SK-N-SH (cell line): ENCODE data around the gene KRT9. TPM values are rescaled to one million over a fixed set of nuclear protein-coding genes. Genes with fewer than 3 reads are reported as not detected.

ENCODE experiments used
- CTCF ChIA-PET: fragments of 300-600, 350-600 bp; formaldehyde crosslinking; extraction: SDS; loops from one replicate; lab custom pipeline; 2021; lab: Yijun Ruan, JAX
- POLR2A ChIA-PET: fragments of 350-600 bp; sonication (Branson Sonifier 250); formaldehyde crosslinking; extraction: SDS; loops from one replicate; lab custom pipeline; 2020; ENCODE audit warnings: antibody characterized with exemption, inconsistent platforms; lab: Yijun Ruan, JAX
- DNase-seq: peaks from one replicate; pipeline ENCODE4 v3.0.0; 2012
- H2AFZ ChIP-seq: fragments of 200-600 bp; sonication (generic); 2 replicates; pipeline ENCODE4 v1.8.1; 2016; ENCODE audit warnings: antibody characterized with exemption, mild to moderate bottlenecking, low read depth
- H3F3A ChIP-seq: fragments of 200-600 bp; sonication (generic); replicated peaks from 2 replicates; pipeline ENCODE3; 2016; ENCODE audit warnings: antibody characterized with exemption, mild to moderate bottlenecking; ENCODE audit not compliant: insufficient read depth
- H3K27ac ChIP-seq, 2 experiments: fragments of 200-500 bp in 1 of 2; fragments of 200-600 bp in 1 of 2; sonication (Bioruptor generic) in 1 of 2; sonication (generic), shearing (Covaris generic) in 1 of 2; 2 replicates each; pipeline versions ENCODE4 v1.5.1 to v1.6.1; 2014 to 2016; ENCODE audit warnings: low read depth in 2 of 2, inconsistent platforms in 1 of 2, low read length in 1 of 2, mild to moderate bottlenecking in 1 of 2, mixed read lengths in 1 of 2
- H3K27me3 ChIP-seq: fragments of 200-600 bp; sonication (generic), shearing (Covaris generic); 2 replicates; pipeline ENCODE4 v1.6.1; 2016; ENCODE audit warnings: mixed run types; ENCODE audit not compliant: insufficient read depth
- H3K36me3 ChIP-seq, 2 experiments: fragments of 200-500 bp in 1 of 2; fragments of 200-600 bp in 1 of 2; sonication (Bioruptor generic) in 1 of 2; sonication (generic) in 1 of 2; replicated peaks in 1 of 2; 2 replicates each; pipeline versions ENCODE3 to v1.5.1; 2014 to 2016; ENCODE audit warnings: low read length in 1 of 2, mild to moderate bottlenecking in 1 of 2; ENCODE audit not compliant: insufficient read depth in 2 of 2, control insufficient read depth in 1 of 2
- H3K4me1 ChIP-seq, 2 experiments: fragments of 200-500 bp in 1 of 2; fragments of 200-600 bp in 1 of 2; sonication (Bioruptor generic) in 1 of 2; sonication (generic), shearing (Covaris generic) in 1 of 2; 2 replicates each; pipeline versions ENCODE4 v1.5.1 to v1.6.1; 2014 to 2016; ENCODE audit warnings: low read depth in 1 of 2, low read length in 1 of 2, mixed run types in 1 of 2; ENCODE audit not compliant: insufficient read depth in 2 of 2, control insufficient read depth in 1 of 2
- H3K4me2 ChIP-seq: fragments of 200-600 bp; sonication (generic), shearing (Covaris generic); 2 replicates; pipeline ENCODE4 v1.6.1; 2017; ENCODE audit warnings: mixed run types
- H3K4me3 ChIP-seq, 2 experiments: fragments of 200-500 bp in 1 of 2; fragments of 200-600 bp in 1 of 2; sonication (Bioruptor generic) in 1 of 2; sonication (generic), shearing (Covaris generic) in 1 of 2; 2 replicates each; pipeline versions ENCODE4 v1.5.1 to v1.8.1; 2014 to 2016; ENCODE audit warnings: low read depth in 2 of 2, inconsistent platforms in 1 of 2, low read length in 1 of 2, mild to moderate bottlenecking in 1 of 2, mixed read lengths in 1 of 2, moderate library complexity in 1 of 2
- H3K79me2 ChIP-seq: fragments of 200-600 bp; sonication (generic); 2 replicates; pipeline ENCODE4 v1.8.1; 2017; ENCODE audit warnings: mild to moderate bottlenecking; ENCODE audit not compliant: insufficient read depth
- H3K9ac ChIP-seq: fragments of 200-600 bp; sonication (generic); 2 replicates; pipeline ENCODE4 v1.6.1; 2017; ENCODE audit warnings: mixed run types
- H3K9me2 ChIP-seq: fragments of 200-600 bp; sonication (generic); 2 replicates; pipeline ENCODE4 v1.6.1; 2017; ENCODE audit warnings: mixed run types
- H3K9me3 ChIP-seq: fragments of 200-600 bp; sonication (generic); 2 replicates; pipeline ENCODE4 v1.6.1; 2017; ENCODE audit warnings: mixed run types, mild to moderate bottlenecking, moderate library complexity
- H4K20me1 ChIP-seq: fragments of 200-600 bp; sonication (generic); 2 replicates; pipeline ENCODE4 v1.6.1; 2017; ENCODE audit warnings: mild to moderate bottlenecking, mixed run types; ENCODE audit not compliant: insufficient read depth
- MEF2A ChIP-seq: IDR thresholded peaks from 2 replicates; pipeline ENCODE4 v1.4.0; 2012; ENCODE audit warnings: low read depth, borderline replicate concordance
- RAD21 ChIP-seq: IDR thresholded peaks from 2 replicates; pipeline ENCODE4 v1.6.1; 2012; ENCODE audit warnings: mild to moderate bottlenecking, low read length
- WGBS: methylation state at CpG from one replicate; pipeline ENCODE4 v1.1.6; 2017; ENCODE audit warnings: low lambda C conversion rate; 5-methylcytosine and 5-hydroxymethylcytosine counted together
- polyA plus RNA-seq, 3 experiments: library from polyadenylated mRNA; depleted of rRNA; stranded (reverse); fragments of >200 nt; gene quantifications; 2 replicates each; pipeline ENCODE4 v1.2.3, GENCODE V29; 2012

The KRT9 gene
- polyA plus RNA-seq, 1 of the 3 experiments (the other 2 are of a cell fraction) = not detected

DNA sequence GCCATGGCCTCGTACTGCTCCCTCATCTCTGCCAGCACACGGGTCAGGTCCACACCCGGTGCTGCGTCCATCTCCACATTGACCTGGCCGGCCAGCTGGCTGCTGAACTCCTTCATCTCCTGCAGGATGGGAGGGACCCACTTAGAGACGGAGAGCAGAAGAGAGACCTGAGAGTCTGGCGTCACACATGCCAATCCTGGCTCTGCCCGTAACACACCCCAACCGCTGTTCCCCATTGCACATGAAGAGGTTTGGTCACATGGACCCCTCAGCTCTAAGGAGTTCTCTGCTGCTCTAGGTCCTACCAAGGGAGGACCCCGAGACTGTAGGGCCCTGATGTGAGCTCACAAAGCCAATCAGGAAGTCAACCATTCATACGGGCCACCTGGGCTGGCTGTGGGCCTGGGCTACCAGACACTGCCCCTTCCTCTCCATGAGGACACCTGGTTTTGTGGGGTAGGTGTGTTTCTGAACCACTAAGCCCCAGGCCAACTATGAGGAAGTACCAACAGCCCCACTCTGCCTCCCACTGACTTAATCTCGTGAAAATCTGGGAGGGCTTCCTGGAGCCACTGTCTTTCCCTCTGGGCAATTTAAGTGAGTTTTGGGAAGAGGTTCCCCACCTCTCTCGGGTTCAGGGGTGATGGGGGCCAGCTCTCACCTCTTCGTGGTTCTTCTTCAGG is 55.6 kb downstream of the KRT9 start:
- Histone ChIP-seq H3K27ac (no peak overlapping the region), H3K9me2 (no peaks in the 10 kb centered on the region), H3F3A (peaks cover 2% of the 10 kb centered on the region), H3K36me3 (no peaks in the 10 kb centered on the region), H3K9me3 (no peaks in the 10 kb centered on the region), H3K4me1 (peaks cover 11 to 27% of the 10 kb centered on the region in 2 experiments), H4K20me1 (no peaks in the 10 kb centered on the region), H2AFZ (no peak overlapping the region), H3K79me2 (no peaks in the 10 kb centered on the region), H3K27me3 (no peaks in the 10 kb centered on the region), H3K9ac (no peak overlapping the region), H3K4me3 (no peak overlapping the region), H3K4me2 (no peak overlapping the region)
- DNase-seq = no peak
- ChIA-PET CTCF (interaction anchor here (1.1 to 1.8 kb wide), 4 partner anchors 12 to 132 kb away, joined by 3 to 16 read pairs (median 3); no protein-coding TSS in a partner anchor), POLR2A (no interaction called here)
- 91% methylated on average over 13 of the region's 14 CpGs for WGBS
- TF ChIP-seq RAD21 = no peak
- TF ChIP-seq MEF2A = no peak

Other genes starting within 250 kb of the KRT9 start
- not detected in 2 replicates for gene KRT33A, start 221.2 kb downstream of the KRT9 start, polyA plus RNA-seq (2012; rRNA removed)
- gene KRT33B, start 202.2 kb downstream of the KRT9 start, polyA plus RNA-seq (2012; rRNA removed) = 0.08 TPM in 1 of 2 replicates, not detected in the other
- 0.05 and 0.08 TPM in 2 replicates for gene KRT34, start 189.8 kb downstream of the KRT9 start, polyA plus RNA-seq (2012; rRNA removed)
- 0.03 TPM in 1 of 2 replicates, not detected in the other for gene KRT31, start 174.5 kb downstream of the KRT9 start, polyA plus RNA-seq (2012; rRNA removed)
- gene KRT37, start 147.5 kb downstream of the KRT9 start, polyA plus RNA-seq (2012; rRNA removed) = not detected in 2 replicates
- gene KRT38, start 131.1 kb downstream of the KRT9 start, polyA plus RNA-seq (2012; rRNA removed) = not detected in 2 replicates
- gene KRT32, start 104.7 kb downstream of the KRT9 start, polyA plus RNA-seq (2012; rRNA removed) = not detected in 2 replicates
- not detected in 2 replicates for gene KRT35, start 90.9 kb downstream of the KRT9 start, polyA plus RNA-seq (2012; rRNA removed)
- not detected in 2 replicates for gene KRT36, start 82.1 kb downstream of the KRT9 start, polyA plus RNA-seq (2012; rRNA removed)
- 0.39 and 0.67 TPM in 2 replicates for gene KRT13, start 66.4 kb downstream of the KRT9 start, polyA plus RNA-seq (2012; rRNA removed)
- gene KRT15, start 53.2 kb downstream of the KRT9 start, polyA plus RNA-seq (2012; rRNA removed) = 16.9 and 17.0 TPM in 2 replicates
- gene KRT19, start 43.8 kb downstream of the KRT9 start, polyA plus RNA-seq (2012; rRNA removed) = 1.8 and 2.5 TPM in 2 replicates
- gene KRT14, start 14.8 kb upstream of the KRT9 start, polyA plus RNA-seq (2012; rRNA removed) = not detected in 2 replicates
- not detected in 2 replicates for gene KRT16, start 40.7 kb upstream of the KRT9 start, polyA plus RNA-seq (2012; rRNA removed)
- 0.19 and 0.39 TPM in 2 replicates for gene KRT17, start 52.5 kb upstream of the KRT9 start, polyA plus RNA-seq (2012; rRNA removed)
- gene EIF1, start 116.8 kb upstream of the KRT9 start, polyA plus RNA-seq (2012; rRNA removed) = 300 and 336 TPM in 2 replicates
- not detected in 2 replicates for gene GAST, start 140.3 kb upstream of the KRT9 start, polyA plus RNA-seq (2012; rRNA removed)
- gene HAP1, start 162.6 kb upstream of the KRT9 start, polyA plus RNA-seq (2012; rRNA removed) = 0.16 and 0.18 TPM in 2 replicates
- 9.3 and 13.0 TPM in 2 replicates for gene JUP, start 214.7 kb upstream of the KRT9 start, polyA plus RNA-seq (2012; rRNA removed)
- gene P3H4, start 239.9 kb upstream of the KRT9 start, polyA plus RNA-seq (2012; rRNA removed) = 55.5 and 88.3 TPM in 2 replicates
- 360 and 377 TPM in 2 replicates for gene FKBP10, start 240.9 kb upstream of the KRT9 start, polyA plus RNA-seq (2012; rRNA removed)